Measurements from ENCODE around the gene ZNF804A. TPM values are rescaled to one million over a fixed set of nuclear protein-coding genes. Genes with fewer than 3 reads are reported as not detected.

Gene ZNF804A
- polyA plus RNA-seq, 3 donors, result 0.83 to 3.7 (median 1.8) TPM

DNA sequence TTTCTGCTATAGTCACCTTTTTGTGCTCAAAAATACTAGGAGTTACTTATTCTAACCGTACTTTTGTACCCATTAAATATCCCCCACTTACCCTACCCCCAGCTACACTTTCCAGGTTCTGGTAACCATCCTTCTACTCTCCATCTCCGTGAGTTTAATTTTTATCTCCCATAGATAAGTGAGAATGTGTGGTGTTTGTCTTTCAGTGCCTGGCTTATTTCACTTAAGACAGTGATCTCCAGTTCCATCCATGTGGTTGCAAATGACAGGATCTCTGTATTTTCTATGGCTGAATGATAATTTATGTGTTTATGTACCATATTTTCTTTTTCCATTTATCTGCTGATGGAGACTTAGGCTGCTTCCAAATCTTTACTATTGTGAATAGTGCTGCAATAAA lies 323.3 kb downstream of the ZNF804A start:
- Histone ChIP-seq H3K9ac (ENCODE audit: insufficient read depth, low read length, poor library complexity, severe bottlenecking) (no peak overlapping the region), H3K27ac (ENCODE audit: low read depth in 1 of 2, low read length in 2 of 2) (no peak overlapping the region), H3K4me3 (replicated peaks in 1 of 3; ENCODE audit: low read depth in 2 of 3, low read length in 3 of 3) (no peak overlapping the region), H3K9me3 (replicated peaks in 1 of 2; ENCODE audit: control insufficient read depth in 1 of 2, insufficient read depth in 1 of 2, low read length in 2 of 2) (peaks cover 0 to 9% of the 10 kb centered on the region in 2 donors), H4K20me1 (ENCODE audit: insufficient read depth, low read length) (no peaks in the 10 kb centered on the region), H3K79me2 (ENCODE audit: insufficient read depth, low read length) (no peaks in the 10 kb centered on the region), H3K27me3 (ENCODE audit: control insufficient read depth in 2 of 2, insufficient read depth in 2 of 2, low read length in 2 of 2) (no peaks in the 10 kb centered on the region), H2AFZ (ENCODE audit: insufficient read depth, low read depth, low read length, poor library complexity, severe bottlenecking) (no peak overlapping the region), H3K4me1 (ENCODE audit: control insufficient read depth in 1 of 2, insufficient read depth in 2 of 2, low read length in 2 of 2) (no peaks in the 10 kb centered on the region), H3K4me2 (replicated peaks; ENCODE audit: extremely low read depth, low read length, poor library complexity, severe bottlenecking) (no peak overlapping the region), H3K36me3 (replicated peaks in 1 of 2; ENCODE audit: control insufficient read depth in 1 of 2, insufficient read depth in 2 of 2, low read length in 2 of 2) (no peaks in the 10 kb centered on the region)
- Mint-ChIP-seq H3K27ac (no peak overlapping the region), H3K9me3 (peaks cover 4 to 22% (median 15%) of the 10 kb centered on the region in 7 donors), H3K4me3 (no peak overlapping the region), H3K36me3 (no peaks in the 10 kb centered on the region), H3K4me1 (no peaks in the 10 kb centered on the region), H3K27me3 (ENCODE audit: low read depth in 3 of 3) (no peaks in the 10 kb centered on the region)
- no peak for TF ChIP-seq CTCF (IDR thresholded peaks at IDR 0.05)
- intact Hi-C loops (cut with micrococcal nuclease), result no loop called here
- DNase-seq, result no peak
- no CpG with 5 or more reads among the region's 2 CpGs for WGBS (ENCODE audit: insufficient coverage)

- Mint-ChIP-seq H3K27me3 (ENCODE audit: low read depth in 3 of 3) (no peaks in the 10 kb centered on the region), H3K4me3 (no peak overlapping the region), H3K27ac (no peak overlapping the region), H3K9me3 (peaks cover 11 to 35% (median 25%) of the 10 kb centered on the region in 7 donors), H3K4me1 (no peaks in the 10 kb centered on the region), H3K36me3 (no peaks in the 10 kb centered on the region)
- no peaks in the 10 kb centered on the region for H3K4me1 ChIP-seq (ENCODE audit: control insufficient read depth in 1 of 2, insufficient read depth in 2 of 2, low read length in 2 of 2)
- no peaks in the 10 kb centered on the region for H3K79me2 ChIP-seq (ENCODE audit: insufficient read depth, low read length)
- H3K9me3 ChIP-seq (replicated peaks in 1 of 2; ENCODE audit: control insufficient read depth in 1 of 2, insufficient read depth in 1 of 2, low read length in 2 of 2), result peaks cover 15 to 27% of the 10 kb centered on the region in 2 donors
- intact Hi-C loops (cut with micrococcal nuclease), result no loop called here
- no peak overlapping the region for H3K4me2 ChIP-seq (replicated peaks; ENCODE audit: extremely low read depth, low read length, poor library complexity, severe bottlenecking)
- DNase-seq, result no peak
- H4K20me1 ChIP-seq (ENCODE audit: insufficient read depth, low read length), result no peaks in the 10 kb centered on the region
- H3K27me3 ChIP-seq (ENCODE audit: control insufficient read depth in 2 of 2, insufficient read depth in 2 of 2, low read length in 2 of 2), result no peaks in the 10 kb centered on the region
- no peak overlapping the region for H3K27ac ChIP-seq (ENCODE audit: low read depth in 1 of 2, low read length in 2 of 2)
- WGBS (ENCODE audit: insufficient coverage), result no CpG with 5 or more reads among the region's 1 CpG
- no peak overlapping the region for H3K4me3 ChIP-seq (replicated peaks in 1 of 3; ENCODE audit: low read depth in 2 of 3, low read length in 3 of 3)
- TF ChIP-seq CTCF (IDR thresholded peaks at IDR 0.05), result no peak
- no peak overlapping the region for H3K9ac ChIP-seq (ENCODE audit: insufficient read depth, low read length, poor library complexity, severe bottlenecking)
- H2AFZ ChIP-seq (ENCODE audit: insufficient read depth, low read depth, low read length, poor library complexity, severe bottlenecking), result no peak overlapping the region
- no peaks in the 10 kb centered on the region for H3K36me3 ChIP-seq (replicated peaks in 1 of 2; ENCODE audit: control insufficient read depth in 1 of 2, insufficient read depth in 2 of 2, low read length in 2 of 2)
Measured at GRCh38 chr2:184923751-184924150, 325.4 kb downstream of the ZNF804A start.

All from CD14-positive monocyte (primary cell).